Measurements from ENCODE around the gene SNTG2. TPM values are rescaled to one million over a fixed set of nuclear protein-coding genes. Genes with fewer than 3 reads are reported as not detected.

The SNTG2 gene
- total RNA-seq, 1 donor from 2014 or later, result 0.47 TPM

GRCh38 chr2:1310866-1311265 is 360.2 kb downstream of the SNTG2 start:
- DNase-seq (ENCODE audit: low read depth, low spot score), result no peak
- Mint-ChIP-seq H3K4me1 (peaks cover 15% of the 10 kb centered on the region), H3K27ac (ENCODE audit: unreplicated experiment) (no peak overlapping the region), H3K27me3 (ENCODE audit: low read depth) (peaks cover 9% of the 10 kb centered on the region), H3K36me3 (ENCODE audit: low read depth) (no peaks in the 10 kb centered on the region), H3K9me3 (peaks cover 2% of the 10 kb centered on the region), H3K4me3 (no peak overlapping the region)
- TF ChIP-seq, protein P1, sequence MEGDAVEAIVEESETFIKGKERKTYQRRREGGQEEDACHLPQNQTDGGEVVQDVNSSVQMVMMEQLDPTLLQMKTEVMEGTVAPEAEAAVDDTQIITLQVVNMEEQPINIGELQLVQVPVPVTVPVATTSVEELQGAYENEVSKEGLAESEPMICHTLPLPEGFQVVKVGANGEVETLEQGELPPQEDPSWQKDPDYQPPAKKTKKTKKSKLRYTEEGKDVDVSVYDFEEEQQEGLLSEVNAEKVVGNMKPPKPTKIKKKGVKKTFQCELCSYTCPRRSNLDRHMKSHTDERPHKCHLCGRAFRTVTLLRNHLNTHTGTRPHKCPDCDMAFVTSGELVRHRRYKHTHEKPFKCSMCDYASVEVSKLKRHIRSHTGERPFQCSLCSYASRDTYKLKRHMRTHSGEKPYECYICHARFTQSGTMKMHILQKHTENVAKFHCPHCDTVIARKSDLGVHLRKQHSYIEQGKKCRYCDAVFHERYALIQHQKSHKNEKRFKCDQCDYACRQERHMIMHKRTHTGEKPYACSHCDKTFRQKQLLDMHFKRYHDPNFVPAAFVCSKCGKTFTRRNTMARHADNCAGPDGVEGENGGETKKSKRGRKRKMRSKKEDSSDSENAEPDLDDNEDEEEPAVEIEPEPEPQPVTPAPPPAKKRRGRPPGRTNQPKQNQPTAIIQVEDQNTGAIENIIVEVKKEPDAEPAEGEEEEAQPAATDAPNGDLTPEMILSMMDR (conservative IDR thresholded peaks at IDR 0.05), result no peak

- H3K27me3 Mint-ChIP-seq (ENCODE audit: low read depth), result peaks cover 3% of the 10 kb centered on the region
- H3K9me3 Mint-ChIP-seq, result peaks cover 2% of the 10 kb centered on the region
- no peaks in the 10 kb centered on the region for H3K4me1 Mint-ChIP-seq
- DNase-seq (ENCODE audit: low read depth, low spot score), result no peak
- H3K4me3 Mint-ChIP-seq, result no peak overlapping the region
- H3K36me3 Mint-ChIP-seq (ENCODE audit: low read depth), result no peaks in the 10 kb centered on the region
- no peak overlapping the region for H3K27ac Mint-ChIP-seq (ENCODE audit: unreplicated experiment)
- TF ChIP-seq, protein P1 (conservative IDR thresholded peaks at IDR 0.05), result no peak
These were observed 362.7 kb downstream of the SNTG2 start for GRCh38 chr2:1313240-1313924.

DNA sequence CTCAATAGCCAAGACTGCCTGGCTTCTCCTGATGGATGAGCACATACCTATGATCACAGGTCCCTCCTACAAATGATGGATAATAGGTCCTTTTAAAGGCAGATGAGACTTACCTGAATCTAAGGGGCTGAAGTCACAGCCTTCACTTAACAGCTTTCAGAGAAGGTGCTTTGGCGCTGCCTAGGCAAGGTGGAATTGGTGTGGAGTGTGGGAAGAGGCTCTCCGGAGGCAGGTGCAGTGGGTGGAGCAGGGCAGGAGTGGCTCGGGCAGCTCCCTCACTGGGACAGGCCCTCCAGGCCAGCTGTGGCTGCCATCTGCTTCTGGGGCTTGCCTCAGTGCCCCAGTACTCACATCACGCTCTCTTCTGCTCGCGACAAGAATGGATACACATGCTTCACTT is 363.6 kb downstream of the SNTG2 start:
- H3K27me3 Mint-ChIP-seq (ENCODE audit: low read depth), result peaks cover 3% of the 10 kb centered on the region
- no peak overlapping the region for H3K27ac Mint-ChIP-seq (ENCODE audit: unreplicated experiment)
- TF ChIP-seq, protein P1 (conservative IDR thresholded peaks at IDR 0.05), result no peak
- no peaks in the 10 kb centered on the region for H3K36me3 Mint-ChIP-seq (ENCODE audit: low read depth)
- no peaks in the 10 kb centered on the region for H3K4me1 Mint-ChIP-seq
- no peak for DNase-seq (ENCODE audit: low read depth, low spot score)
- H3K9me3 Mint-ChIP-seq, result no peaks in the 10 kb centered on the region
- H3K4me3 Mint-ChIP-seq, result no peak overlapping the region

- Mint-ChIP-seq H3K27me3 (ENCODE audit: low read depth) (peaks cover 3% of the 10 kb centered on the region), H3K4me1 (no peaks in the 10 kb centered on the region), H3K9me3 (no peaks in the 10 kb centered on the region), H3K36me3 (ENCODE audit: low read depth) (no peaks in the 10 kb centered on the region), H3K27ac (ENCODE audit: unreplicated experiment) (no peak overlapping the region), H3K4me3 (no peak overlapping the region)
- TF ChIP-seq, protein P1 (conservative IDR thresholded peaks at IDR 0.05), result no peak
- no peak for DNase-seq (ENCODE audit: low read depth, low spot score)
These were observed 367.8 kb downstream of the SNTG2 start for GRCh38 chr2:1318366-1319009.

- TF ChIP-seq, protein P1 (conservative IDR thresholded peaks at IDR 0.05), result no peak
- Mint-ChIP-seq H3K4me1 (no peaks in the 10 kb centered on the region), H3K4me3 (no peak overlapping the region), H3K27ac (ENCODE audit: unreplicated experiment) (no peak overlapping the region), H3K27me3 (ENCODE audit: low read depth) (no peaks in the 10 kb centered on the region), H3K9me3 (no peaks in the 10 kb centered on the region), H3K36me3 (ENCODE audit: low read depth) (no peaks in the 10 kb centered on the region)
- no peak for DNase-seq (ENCODE audit: low read depth, low spot score)
These were observed 368.7 kb downstream of the SNTG2 start for GRCh38 chr2:1319393-1319792.
